ENCODE measurements around the gene BRI3.
A peak's percentile ranks its signal among the peaks of the same experiment; 100 is the strongest.

Gene BRI3

DNA sequence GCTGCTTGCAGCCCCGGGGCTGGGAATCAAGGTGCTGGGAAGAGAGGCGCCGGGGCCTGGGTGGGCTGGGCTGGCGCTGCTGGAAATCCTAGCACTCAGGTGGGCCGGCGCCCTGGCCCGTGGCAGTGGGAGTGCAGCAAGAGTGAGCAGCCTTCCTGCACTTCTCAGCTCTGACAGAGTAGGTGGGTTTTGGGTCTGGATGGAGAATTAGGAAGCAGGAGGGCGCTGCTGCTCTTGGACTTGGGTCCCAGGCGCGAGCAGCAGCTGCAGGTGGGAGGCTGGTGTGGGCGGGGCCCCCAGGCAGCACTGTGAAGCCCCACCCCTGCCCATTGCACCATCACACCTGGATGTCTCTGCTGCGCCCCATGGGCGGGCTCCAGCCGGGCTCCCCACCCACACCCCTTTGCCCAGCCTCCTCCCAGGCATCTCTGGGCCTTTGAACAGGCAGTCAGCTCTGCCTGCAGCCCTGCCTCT is 6.0 kb downstream of the BRI3 start:
- DNase-seq (ENCODE audit: low read depth) = no peak

DNA sequence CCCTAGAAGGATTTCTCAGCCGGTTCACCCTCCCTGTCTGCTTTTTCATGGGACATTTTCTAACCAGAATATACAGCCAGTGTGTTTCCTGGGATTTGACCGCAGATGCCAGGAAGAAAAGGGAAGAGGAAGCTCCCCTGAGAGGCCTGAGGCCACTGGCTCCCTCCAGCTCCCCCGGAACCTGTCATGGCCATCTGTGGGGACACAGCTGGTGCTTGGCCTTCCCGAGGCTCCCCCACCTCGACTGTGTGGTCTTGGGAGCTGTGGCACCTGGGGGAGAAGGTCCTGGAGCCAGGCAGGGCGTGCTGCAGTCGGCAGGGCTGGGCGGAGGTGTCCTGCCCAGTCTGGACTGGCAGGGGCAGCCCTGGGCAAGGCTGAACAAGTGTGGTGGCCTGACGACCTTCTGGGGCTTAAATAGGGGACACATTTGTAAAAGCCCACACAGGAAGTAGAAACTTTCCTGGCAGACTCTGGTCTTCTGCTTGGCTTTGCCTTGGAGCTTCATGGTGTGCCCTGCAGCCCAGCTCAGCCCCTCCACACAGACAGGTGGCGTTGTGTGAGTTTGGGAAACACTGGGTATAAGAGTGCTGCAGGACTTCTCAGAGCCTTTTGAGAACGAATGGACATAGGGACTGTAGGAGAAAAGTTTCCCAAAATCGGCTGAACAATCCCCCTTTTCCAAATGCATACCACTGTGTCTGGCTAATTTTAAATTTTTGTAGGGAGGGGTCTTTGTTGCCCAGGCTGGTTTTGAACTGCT is 6.8 kb downstream of the BRI3 start:
- DNase-seq (ENCODE audit: low read depth) = no peak

DNA sequence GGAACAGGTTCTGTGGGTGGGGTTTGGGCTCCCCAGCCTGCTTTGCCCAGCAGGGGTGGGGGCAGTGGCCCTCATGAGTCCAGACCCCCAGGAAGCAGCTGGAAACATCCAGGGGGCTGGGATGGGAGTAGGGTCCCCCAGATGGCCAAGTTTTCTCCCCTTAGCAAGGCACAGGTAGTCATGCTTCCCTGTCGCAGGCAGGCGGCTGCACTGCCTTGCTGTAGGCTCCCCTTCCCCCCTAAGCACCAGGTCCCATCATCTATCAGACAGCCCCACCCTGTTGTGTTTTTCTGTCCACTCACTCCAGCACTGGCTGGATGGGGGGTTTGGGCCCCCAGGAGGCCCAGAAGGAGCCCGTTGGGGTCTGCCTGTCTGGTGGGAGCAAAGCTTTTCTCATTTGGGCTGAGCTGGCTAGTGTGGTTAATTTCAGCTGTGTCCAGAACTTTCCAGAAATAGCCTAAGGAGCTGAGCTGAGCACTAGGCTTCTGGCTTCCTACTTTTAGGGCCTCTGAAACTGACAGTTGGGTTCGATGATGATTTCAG is 7.9 kb downstream of the BRI3 start:
- DNase-seq (ENCODE audit: low read depth) = no peak

DNA sequence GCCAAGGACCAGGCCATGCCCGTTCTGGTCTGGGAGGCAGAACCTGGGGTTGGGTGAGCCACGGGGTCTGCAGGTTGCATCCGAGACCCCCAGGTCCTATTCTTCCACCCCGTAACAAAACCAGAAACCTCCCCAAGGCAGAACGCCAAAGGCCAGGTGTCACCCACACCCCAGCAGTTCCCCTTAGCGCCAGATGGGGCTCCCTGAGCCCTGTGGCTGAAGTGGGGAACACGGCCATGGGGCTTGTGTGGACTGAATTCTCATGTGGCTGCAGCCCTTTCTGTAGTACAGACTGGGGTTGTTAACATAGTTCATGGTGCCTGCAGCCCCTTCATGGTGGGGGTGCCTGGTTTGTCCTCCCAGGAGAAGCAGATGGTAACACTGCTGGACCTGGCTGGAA is 10.2 kb downstream of the BRI3 start:
- no peak for DNase-seq (ENCODE audit: low read depth)

DNA sequence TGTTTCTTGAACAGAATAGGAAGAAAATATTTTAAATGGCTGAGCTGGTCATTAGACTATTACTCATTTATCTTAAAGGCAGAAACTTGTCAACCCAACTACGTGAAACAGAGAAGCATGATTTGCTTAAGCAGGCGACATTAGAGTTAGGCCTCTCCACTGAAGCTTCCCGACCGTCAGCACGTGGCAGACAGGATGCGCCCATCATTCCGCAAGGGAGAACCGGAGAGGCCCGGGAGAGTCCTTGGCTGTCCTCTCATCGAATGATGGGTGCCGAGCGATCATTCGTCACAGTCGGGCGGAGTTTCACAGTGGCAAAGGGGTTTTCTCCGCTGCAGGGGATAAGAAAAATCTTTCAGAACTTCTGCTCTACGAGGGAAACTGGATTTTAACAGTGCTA is 11.8 kb downstream of the BRI3 start:
- DNase-seq (ENCODE audit: low read depth) = no peak

DNA sequence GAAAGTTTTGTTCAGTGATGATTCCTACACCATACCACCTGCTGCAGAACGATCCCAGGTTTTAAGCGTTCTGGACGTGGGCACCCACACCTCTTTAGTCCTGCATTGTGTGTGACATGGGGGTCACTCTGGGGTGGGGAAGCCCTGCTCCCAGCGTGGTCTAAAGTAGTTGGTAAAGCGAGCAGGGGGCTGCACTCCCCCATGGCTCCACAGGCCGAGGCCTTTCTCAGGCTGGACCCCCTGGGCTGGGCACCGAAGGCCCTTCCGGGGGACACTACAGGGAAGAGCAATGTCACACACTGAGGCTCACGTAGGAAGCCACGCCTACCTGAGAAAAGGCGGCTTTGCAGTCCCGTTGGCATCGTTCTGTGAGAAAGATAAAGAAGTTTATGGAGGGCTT is 12.3 kb downstream of the BRI3 start:
- no peak for DNase-seq (ENCODE audit: low read depth)

DNA sequence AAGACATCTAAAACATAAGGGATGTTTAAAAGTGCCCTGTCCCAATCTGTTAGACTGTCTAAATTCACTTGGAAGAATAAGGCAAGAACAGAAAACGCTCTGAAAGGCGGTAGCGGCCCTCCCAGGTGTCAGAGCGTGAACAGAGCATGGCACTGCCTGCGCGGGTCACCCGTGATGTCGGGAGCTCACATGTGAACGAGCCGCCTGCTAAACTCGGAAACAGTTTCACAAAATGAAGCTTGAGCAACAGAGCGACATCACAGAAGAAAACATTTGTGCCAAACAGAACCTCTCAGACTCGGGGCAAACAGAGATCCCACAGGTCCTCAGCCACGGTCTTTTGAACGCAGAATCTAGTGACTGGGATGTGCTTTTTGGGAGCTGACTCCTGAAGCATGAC is 12.8 kb downstream of the BRI3 start:
- no peak for DNase-seq (ENCODE audit: low read depth)

DNA sequence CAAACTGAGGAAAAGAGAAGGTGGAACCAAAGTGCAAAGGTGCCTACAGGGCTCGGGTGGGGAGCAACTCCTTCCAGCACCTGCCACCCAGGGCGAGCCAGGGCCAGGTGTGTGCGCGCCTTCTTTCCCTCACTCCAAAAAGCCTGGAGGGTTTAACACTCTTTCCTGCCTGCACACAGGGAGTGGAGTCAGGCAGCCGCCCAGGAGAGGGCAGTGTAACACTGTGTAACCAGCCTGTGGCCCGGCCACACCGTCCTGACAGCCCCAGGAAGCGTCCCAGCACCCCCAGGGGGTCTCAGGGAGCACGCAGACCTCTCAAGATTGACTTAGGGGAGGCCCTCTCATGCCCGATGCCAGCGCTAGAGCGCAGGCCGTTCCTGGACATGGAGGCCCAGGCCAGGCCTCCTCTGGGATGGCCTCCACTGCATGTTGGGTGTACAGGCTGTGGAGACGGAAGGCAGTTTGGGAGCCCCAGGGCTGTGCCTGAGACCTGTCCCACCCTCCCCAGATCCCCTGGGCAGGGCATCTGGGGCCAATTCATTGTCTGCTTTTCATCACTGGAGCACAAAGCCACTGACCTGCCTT is 13.4 kb downstream of the BRI3 start:
- peak; percentile 13 for DNase-seq (ENCODE audit: low read depth)

DNA sequence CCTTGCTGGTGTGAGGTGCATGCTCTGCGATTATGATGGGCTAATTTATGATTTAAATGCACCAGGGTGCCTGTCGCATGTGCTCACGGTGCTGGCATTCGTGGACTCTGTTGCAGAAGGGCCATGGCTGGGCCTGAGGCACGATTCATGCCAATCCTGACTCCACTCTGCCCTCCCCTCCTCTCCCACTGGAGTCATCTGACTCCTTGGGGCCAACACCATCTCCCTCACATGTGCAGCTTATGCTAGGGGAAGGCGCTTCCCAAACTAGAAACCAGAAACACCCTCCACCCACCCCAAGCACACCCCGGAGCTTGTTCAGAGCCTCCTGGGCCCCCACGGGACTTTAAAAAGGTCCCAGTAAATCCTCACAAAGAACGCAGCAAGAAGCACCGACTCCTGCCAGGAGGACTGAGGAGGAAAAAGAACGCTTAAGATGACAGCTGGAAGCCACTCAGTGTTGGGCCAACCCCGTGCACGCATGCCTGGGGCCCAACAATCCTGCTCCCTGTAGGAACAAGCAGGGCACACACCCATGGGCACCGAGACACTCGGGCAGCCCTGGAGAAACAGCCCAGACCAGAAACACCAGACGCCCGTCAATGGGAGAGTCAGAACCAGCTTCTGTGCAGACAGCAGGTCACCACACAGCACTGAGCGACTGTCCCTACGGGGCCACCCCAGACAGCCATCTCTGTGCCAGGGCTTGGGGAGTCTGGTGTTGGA is 14.1 kb downstream of the BRI3 start:
- DNase-seq (ENCODE audit: low read depth) = no peak

DNA sequence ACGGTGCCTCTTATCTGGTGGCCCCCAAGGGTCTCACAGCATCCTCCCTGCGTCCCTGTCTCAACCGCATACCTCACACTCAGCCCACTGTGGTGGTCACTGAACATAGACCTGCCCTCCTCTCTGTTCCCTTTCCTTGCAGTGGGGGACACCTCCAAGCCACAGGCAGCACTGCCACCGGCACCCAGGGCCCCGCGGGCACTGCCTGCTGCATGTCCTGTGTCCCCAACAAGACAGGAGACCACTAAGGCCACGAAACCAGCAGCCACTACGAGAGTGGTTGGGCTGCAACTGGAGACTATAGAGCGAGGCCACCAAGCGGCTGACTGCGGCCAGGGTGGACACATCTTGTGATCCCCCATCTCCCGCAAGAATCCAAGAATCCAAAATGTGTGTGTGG is 15.3 kb downstream of the BRI3 start:
- DNase-seq (ENCODE audit: low read depth) = no peak

DNA sequence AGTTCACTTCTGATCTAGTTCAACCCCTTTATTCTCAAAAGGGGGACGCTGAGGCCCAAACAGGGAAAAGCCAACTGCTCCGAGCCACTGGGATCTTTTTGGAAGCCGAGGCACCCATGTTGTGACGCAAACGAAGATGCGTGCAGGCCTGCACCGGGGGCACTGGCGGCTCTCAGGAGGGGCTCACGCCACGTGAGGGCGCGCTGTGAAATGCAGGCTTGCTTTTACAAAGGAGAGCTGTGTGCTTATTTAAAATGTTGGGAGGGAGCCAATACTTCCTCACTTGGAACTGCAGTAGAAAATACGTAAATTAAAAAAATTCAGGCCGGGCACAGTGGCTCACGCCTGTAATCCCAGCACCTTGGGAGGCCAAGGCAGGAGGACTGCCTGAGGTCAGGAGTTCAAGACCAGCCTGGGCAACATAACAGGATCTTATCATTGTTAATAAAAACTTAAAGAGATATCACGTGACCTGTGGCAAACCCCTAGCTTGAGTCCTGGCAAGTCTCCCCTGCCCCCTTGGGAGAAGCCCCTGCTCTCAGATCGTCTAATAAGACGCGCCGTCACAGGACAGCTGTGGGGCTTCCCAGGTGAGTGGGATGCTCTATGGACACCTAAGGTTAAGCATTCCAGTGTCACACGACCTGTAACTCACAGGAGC is 16.3 kb downstream of the BRI3 start:
- no peak for DNase-seq (ENCODE audit: low read depth)

DNA sequence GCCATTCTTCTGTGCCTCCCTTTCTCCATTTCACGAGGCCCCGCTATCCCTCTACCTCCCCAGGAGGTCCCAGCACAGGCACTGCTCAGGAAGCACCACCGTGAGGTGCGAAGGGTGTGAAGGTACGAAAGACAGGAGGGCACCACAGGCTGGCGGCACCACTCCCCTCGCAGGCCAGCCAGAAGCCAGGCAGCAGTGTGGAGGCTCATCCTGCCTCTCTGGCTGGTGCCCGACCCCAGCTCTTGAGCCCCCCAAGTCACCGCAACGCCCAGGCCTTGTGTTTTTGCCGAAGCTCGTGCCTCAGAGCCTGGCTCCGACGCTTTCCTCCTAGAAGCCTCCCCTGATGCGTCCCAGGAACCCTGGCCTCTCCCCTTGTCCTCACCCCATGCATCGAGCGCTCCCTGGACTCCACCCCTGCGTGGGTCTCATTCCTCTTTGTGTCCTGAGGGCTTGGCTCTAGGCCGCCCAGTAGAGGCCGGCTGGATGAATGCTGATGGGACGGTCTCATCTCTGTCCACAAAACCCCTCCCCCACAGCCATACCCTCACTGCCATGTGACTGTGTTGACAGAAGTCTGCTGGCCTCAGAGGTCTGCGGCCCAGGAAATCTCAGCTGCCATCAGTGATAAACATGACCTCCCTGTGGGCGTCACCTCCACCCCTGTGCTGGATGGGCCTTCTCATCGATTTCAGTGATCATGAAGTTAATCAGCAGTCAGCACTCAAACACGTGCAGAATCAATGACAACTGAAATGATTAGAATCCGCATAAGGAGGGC is 19.3 kb downstream of the BRI3 start:
- DNase-seq (ENCODE audit: low read depth) = no peak

DNA sequence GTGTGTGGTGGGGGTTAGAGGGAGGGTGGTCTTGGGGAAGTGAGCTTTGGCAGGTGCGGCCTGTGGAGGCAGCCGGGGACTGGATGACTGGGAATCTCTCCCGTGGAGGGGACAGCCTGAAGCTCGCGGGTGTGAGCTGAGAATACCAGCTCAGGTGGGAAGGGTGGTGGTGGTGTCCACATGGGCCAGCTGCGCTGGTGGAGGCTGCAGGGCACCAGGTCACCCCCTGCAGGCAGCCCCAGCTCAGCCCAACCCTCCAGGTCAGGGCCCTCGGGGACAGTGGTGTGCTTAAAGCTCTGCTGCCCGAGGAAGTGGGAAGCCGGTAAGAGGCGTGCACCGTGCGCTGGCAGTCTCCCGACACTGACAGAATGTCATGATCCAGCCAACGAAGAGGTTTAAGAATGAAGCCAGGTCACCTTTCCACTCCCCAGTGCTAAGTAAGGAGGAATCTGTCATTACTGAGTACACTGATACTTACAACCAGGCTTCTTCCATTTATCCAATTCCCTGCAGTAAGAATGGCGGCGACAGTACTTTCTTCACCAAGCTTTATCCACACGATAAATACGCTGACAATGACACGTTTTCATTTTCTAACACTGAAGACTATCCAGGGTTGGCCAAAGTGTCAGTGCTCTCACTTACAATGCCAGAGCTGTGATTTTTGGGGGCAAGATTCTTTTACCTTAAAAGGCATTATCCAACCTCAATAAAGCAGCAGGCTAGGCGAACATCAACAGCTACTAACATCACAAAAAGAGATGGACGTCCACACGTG is 20.4 kb downstream of the BRI3 start:
- no peak for DNase-seq (ENCODE audit: low read depth)

DNA sequence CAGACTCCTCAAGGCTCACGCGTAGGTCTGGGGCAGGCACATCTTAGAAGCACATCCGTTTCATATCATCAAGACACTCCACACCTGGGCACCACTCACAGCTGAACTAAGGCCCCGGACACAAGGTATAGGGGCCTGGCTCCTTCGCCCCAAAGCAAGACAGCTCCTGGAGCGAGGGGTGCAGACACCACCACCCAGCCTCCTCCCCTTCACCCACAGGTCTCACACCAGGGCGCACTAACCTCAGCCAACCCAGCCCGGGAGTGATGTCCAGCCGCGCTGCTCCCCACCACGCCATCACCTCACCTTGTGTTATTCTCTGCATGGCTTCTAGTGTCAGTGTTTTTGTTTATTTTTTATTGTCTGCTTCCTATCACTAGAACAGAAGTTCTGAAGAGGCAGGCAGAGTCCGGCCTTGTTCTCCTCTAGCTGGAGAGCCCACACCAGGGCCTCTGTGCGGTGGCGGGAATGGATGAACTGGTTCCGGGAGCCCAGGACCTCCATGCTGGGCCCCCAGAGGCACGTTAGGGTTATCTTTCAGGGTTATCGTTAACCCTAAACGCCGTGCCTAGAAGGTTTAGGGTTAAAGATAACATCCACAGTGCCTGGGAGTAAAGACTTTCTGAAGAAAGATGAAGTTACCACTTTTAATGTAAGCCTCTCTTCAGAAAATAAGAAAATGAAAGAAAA is 21.8 kb downstream of the BRI3 start:
- DNase-seq (ENCODE audit: low read depth) = no peak

DNA sequence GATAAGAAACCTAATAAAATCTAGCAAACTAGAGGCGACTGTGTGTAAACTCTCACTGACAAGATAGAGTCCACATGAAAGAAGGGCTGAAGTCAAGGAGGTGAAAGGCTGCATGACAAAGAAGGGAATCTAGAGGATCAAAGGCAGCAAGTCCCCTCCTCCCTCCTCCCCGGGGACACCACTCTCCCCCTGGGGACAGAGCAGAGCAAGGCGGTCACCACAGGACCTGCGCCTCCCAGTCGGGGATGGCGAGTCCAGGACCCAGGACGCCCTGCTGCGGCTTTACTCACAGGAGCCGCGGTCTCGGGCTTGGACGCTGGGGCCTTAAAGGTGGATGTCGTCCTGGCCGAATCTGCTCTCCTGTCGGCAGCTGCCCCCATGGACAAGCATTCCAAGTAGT is 22.4 kb downstream of the BRI3 start:
- no peak for DNase-seq (ENCODE audit: low read depth)

DNA sequence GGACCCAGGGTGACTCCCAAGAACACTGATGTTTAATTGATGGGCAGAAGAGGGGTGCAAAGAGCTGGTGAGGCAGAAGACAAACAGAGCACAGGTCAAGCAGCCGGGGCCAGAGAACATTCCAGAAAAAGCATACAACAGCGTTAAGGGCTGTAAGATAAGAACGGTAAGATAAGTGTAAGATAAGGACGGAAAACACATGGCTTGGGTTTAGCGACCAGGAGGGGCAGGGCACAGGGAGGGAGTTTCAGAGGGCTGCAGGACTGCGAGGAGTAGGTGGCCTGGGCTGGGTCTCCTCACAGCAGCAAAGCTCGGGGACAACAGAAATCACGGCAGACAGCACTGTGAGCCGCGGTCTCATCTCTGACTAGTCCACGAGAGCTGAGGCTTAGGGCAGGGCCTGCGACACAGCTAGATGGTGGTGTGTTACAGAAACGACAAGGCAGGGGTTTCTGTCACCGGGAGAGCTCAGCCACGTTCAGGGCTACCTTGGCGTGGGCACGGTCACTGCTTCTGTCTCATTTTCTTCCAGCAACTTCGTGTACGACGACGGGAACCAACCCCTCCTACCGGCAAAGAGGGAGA is 24.6 kb downstream of the BRI3 start:
- no peak for DNase-seq (ENCODE audit: low read depth)

DNA sequence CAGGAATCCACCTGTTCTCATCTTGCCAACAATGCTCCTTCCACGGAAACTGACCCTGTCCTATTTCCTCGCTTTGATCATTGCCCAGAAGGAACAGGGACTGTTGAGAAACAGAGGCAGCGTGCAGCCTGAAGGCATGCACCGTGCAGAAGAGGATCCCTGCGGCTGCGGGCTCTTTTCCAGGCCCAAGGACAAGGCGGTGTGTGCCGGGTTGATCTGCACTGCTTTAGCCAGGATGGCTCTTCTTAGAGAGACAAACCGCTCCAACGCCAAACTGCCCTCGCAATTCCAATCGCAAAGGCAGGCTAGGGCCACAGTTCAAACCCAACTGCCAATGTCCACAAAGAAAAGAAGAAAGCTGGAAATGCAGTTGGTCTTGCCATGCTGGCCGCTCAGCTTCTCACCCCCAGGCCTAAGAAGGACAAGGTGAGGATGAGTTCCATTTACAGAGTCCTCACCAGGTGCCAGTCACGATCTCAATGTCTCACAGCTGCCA is 26.5 kb downstream of the BRI3 start:
- DNase-seq (ENCODE audit: low read depth) = no peak

DNA sequence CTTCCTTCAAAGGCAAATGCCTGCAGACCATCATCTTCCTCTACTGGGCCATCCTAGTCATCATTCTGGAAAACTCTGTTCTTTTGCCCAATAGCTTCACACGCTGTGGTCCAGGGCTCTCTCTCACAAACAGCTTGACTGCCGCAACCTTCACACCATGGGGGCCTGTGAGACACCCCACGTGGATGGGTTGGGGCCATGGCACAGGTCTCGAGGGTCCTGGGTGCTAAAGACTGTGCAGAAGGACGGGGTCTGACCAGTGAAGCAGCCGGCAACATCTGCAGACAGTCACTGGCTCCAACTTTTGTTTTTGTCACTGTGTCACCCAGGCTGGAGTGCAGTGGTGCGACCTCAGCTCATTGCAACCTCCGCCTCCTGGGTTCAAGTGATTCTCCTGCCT is 28.1 kb downstream of the BRI3 start:
- no peak for DNase-seq (ENCODE audit: low read depth)

DNA sequence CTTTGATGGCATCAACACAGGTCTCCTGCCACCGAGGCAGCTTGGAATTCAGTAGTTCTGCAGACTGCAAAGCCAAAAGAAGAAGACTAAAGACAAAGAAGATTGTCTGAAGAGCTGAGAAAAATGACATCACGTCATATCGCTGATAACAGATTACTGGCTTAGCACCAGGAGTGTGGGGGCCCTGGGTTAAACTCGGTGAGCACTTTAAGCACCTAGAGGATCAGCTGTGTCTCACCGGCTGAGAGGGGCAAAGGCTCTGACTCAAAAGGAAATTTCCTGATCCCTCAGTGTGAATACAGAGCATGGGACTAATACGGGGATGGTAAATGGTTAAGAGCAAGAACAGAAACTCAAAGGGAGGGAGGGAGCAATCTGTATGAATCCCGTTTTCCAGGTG is 30.7 kb downstream of the BRI3 start:
- DNase-seq (ENCODE audit: low read depth) = no peak

DNA sequence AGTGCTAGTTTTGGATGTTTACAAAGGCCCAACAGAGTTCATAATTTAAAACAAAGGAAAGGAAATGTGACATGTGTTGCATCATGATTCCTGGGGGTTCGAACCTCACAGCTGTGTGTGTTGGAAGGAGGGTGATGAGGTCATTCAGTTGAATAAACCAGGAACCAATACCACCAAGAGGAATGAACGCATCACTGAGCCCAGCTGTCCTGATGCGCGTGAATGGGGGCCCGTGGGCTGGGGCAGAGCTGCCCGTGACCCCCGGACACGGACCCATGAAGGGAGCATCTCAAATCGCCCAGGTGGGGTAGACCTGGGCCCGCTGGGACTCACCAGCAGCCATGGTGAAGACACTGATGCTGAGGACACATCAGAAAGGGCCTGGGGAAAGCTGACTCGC is 33.0 kb downstream of the BRI3 start:
- DNase-seq (ENCODE audit: low read depth) = no peak
